Transverse colon (tissue), 4 donors: Measurements from ENCODE around the gene BACH2. TPM values are rescaled to one million over a fixed set of nuclear protein-coding genes. Genes with fewer than 3 reads are reported as not detected.
"Not testable (repeated sequence)": the region's sequence is repeated elsewhere in the genome, so short reads cannot be mapped to it uniquely, and the experiment has no call there.

Experiments
- DNase-seq: peaks from one replicate; pipeline ENCODE4 v3.0.0-alpha.2; 2019
- H3K27ac ChIP-seq, 4 donors: fragments of 200-600 bp; sonication (generic); 2 replicates each; pipeline ENCODE4 v1.5.1; 2016 to 2018; ENCODE audit warnings: inconsistent platforms in 4 of 4
- H3K27me3 ChIP-seq: fragments of 200-600 bp; sonication (generic); 2 replicates; pipeline ENCODE4 v1.5.1; 2017; ENCODE audit warnings: inconsistent platforms
- H3K36me3 ChIP-seq, 4 donors: fragments of 200-600 bp; sonication (generic); 2 replicates each; pipeline ENCODE4 v1.5.1; 2017 to 2019; ENCODE audit warnings: inconsistent platforms in 4 of 4
- H3K4me1 ChIP-seq, 4 donors: fragments of 200-600 bp; sonication (generic); 2 replicates each; pipeline ENCODE4 v1.5.1; 2017 to 2020; ENCODE audit warnings: inconsistent platforms in 4 of 4
- H3K4me3 ChIP-seq, 4 donors: fragments of 200-600 bp; sonication (generic); 1 replicate in 1 of 4; 2 replicates in 3 of 4; pipeline versions ENCODE4 v1.5.1 to v1.6.1; 2017 to 2019; ENCODE audit warnings: inconsistent platforms in 4 of 4
- H3K9me3 ChIP-seq, 2 donors: fragments of 200-600 bp; sonication (generic); 2 replicates each; pipeline ENCODE4 v1.5.1; 2017 to 2019; ENCODE audit warnings: inconsistent platforms in 2 of 2
- EP300 ChIP-seq: sonication (generic); formaldehyde crosslinking; IDR thresholded peaks from one replicate; pipeline ENCODE4 v1.6.1; 2017; ENCODE audit warnings: antibody characterized with exemption, low read depth
- POLR2A ChIP-seq: fragments of 450-650 bp; IDR thresholded peaks from one replicate; pipeline ENCODE4 v1.6.1; 2016; ENCODE audit warnings: antibody characterized with exemption, mild to moderate bottlenecking, moderate library complexity
- POLR2AphosphoS5 ChIP-seq, 3 donors: sonication (generic); formaldehyde crosslinking; IDR thresholded peaks; one replicate each; pipeline ENCODE4 v1.6.1; 2016; ENCODE audit warnings: antibody characterized with exemption in 3 of 3
- WGBS, 2 donors: methylation state at CpG; one replicate each; pipeline ENCODE4 v1.1.5; 2018; ENCODE audit warnings: low coverage in 1 of 2; 5-methylcytosine and 5-hydroxymethylcytosine counted together
- in situ Hi-C, 4 donors: fragments of 200-750 bp; cut with MboI; loops; one replicate each; pipeline versions ENCODE4 v1.15.0 to v1.15.1; 2017; ENCODE audit warnings: low sequenced_read_pairs in 3 of 4, low pct_ligation_motif_present in 1 of 4, low pct_unique_long_range_greater_than_20kb in 1 of 4
- intact Hi-C: fragments of 100-400 bp; cut with DNase I; formaldehyde crosslinking; loops from one replicate; pipeline ENCODE4 v1.15.1; 2023; ENCODE audit warnings: low total_unique reads
- total RNA-seq, 4 donors: library from RNA; depleted of rRNA; stranded (reverse); fragments of >200 nt; gene quantifications; one replicate each; pipeline ENCODE4 v1.1.0, GENCODE V29; 2016
- TF ChIP-seq, protein P1 (sequence below), 5 experiments: fragments of 200-600 bp in 3 of 5; fragments of 450-650 bp in 2 of 5; sonication (generic) in 3 of 5; IDR thresholded peaks; 1 replicate in 2 of 5; 2 replicates in 3 of 5; pipeline ENCODE4 v1.5.1; 2016 to 2017; ENCODE audit warnings: antibody characterized with exemption in 5 of 5, inconsistent platforms in 3 of 5, mild to moderate bottlenecking in 2 of 5, moderate library complexity in 1 of 5

The BACH2 gene
- total RNA-seq, 4 donors from 2014 or later = 0.20 to 7.5 (median 2.4) TPM

DNA sequence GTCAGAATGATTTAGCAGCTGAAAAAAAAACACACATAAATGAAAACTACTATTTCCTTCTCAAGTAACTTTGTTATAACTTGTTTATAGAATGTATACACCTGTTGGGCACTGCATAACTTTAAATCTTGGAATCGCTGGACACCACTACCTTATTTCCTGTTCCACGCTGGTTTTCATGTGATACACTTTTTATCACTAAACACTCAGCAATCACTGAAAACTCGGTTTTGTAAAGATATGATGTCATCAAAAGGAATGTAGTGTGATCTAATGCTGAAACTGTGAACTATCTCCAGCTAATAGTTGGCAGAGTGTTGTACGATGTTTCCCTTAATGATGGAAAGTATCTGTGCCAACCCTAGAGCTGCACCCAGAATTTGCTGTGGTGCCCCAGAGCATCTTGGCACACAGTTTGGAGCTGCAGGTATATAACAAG lies 127.9 kb downstream of the BACH2 start:
- 51 to 54% methylated on average over 3 to 4 of the region's 4 CpGs for WGBS, 2 donors
- H3K27ac ChIP-seq = no peak overlapping the region
- H3K36me3 ChIP-seq = no peaks in the 10 kb centered on the region
- in situ Hi-C loops = no loop called here
- H3K27me3 ChIP-seq = no peaks in the 10 kb centered on the region
- intact Hi-C loops = no loop called here
- TF ChIP-seq, protein P1, sequence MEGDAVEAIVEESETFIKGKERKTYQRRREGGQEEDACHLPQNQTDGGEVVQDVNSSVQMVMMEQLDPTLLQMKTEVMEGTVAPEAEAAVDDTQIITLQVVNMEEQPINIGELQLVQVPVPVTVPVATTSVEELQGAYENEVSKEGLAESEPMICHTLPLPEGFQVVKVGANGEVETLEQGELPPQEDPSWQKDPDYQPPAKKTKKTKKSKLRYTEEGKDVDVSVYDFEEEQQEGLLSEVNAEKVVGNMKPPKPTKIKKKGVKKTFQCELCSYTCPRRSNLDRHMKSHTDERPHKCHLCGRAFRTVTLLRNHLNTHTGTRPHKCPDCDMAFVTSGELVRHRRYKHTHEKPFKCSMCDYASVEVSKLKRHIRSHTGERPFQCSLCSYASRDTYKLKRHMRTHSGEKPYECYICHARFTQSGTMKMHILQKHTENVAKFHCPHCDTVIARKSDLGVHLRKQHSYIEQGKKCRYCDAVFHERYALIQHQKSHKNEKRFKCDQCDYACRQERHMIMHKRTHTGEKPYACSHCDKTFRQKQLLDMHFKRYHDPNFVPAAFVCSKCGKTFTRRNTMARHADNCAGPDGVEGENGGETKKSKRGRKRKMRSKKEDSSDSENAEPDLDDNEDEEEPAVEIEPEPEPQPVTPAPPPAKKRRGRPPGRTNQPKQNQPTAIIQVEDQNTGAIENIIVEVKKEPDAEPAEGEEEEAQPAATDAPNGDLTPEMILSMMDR (IDR thresholded peaks at IDR 0.05) = no peak
- TF ChIP-seq POLR2AphosphoS5 (IDR thresholded peaks at IDR 0.05) = no peak
- H3K4me1 ChIP-seq = peaks cover 0 to 4% (median 0%) of the 10 kb centered on the region in 4 donors
- H3K9me3 ChIP-seq = no peaks in the 10 kb centered on the region
- DNase-seq = no peak
- H3K4me3 ChIP-seq = no peak overlapping the region

DNA sequence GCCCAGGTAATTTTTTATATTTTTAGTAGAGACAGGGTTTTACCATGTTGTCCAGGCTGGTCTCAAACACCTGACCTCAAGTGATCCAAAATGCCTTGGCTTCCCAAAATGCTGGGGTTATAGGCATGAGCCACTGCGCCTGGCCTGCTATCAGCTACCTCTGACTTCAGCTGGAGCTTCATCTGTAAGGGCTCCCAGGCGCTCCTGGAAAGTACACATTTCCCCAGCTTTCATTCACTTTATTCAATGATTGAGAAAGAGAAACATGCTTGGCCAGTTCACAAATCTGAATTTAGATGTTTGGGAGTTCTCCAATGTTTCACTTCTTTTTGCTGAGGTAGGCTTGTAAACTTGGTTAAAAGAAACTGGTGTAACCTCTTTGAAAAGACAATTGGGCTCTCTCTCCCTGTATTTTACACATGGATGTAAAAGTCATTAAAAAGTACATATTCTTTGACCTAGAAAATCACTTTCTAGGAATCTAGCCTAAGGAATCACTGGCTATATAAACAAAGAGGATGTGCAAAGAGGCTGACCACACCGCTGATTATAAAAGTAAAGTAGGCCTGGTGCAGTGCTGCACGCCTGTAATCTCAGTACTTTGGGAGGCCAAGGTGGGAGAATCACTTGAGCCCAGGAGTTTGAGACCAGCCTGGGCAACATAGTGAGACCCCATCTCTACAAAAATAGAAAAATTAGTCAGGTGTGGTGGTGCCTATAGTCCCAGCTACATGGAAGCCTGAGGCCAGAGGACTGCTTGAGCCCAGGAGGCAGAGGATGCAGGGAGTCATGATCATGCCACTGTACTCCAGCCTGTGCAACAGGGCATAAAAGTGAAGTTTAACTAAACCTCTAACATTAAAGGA lies 128.9 kb downstream of the BACH2 start:
- no peak for DNase-seq
- no peaks in the 10 kb centered on the region for H3K36me3 ChIP-seq
- H3K4me1 ChIP-seq = peaks cover 0 to 4% (median 0%) of the 10 kb centered on the region in 4 donors
- H3K27ac ChIP-seq = no peak overlapping the region
- in situ Hi-C loops = no loop called here
- WGBS, 2 donors = 86 to 100% methylated on average over 2 to 4 of the region's 4 CpGs
- intact Hi-C loops = no loop called here
- TF ChIP-seq, protein P1 (IDR thresholded peaks at IDR 0.05) = no peak
- no peak for TF ChIP-seq EP300
- TF ChIP-seq POLR2AphosphoS5 (IDR thresholded peaks at IDR 0.05) = no peak
- no peak overlapping the region for H3K4me3 ChIP-seq
- H3K27me3 ChIP-seq = no peaks in the 10 kb centered on the region
- no peaks in the 10 kb centered on the region for H3K9me3 ChIP-seq

DNA sequence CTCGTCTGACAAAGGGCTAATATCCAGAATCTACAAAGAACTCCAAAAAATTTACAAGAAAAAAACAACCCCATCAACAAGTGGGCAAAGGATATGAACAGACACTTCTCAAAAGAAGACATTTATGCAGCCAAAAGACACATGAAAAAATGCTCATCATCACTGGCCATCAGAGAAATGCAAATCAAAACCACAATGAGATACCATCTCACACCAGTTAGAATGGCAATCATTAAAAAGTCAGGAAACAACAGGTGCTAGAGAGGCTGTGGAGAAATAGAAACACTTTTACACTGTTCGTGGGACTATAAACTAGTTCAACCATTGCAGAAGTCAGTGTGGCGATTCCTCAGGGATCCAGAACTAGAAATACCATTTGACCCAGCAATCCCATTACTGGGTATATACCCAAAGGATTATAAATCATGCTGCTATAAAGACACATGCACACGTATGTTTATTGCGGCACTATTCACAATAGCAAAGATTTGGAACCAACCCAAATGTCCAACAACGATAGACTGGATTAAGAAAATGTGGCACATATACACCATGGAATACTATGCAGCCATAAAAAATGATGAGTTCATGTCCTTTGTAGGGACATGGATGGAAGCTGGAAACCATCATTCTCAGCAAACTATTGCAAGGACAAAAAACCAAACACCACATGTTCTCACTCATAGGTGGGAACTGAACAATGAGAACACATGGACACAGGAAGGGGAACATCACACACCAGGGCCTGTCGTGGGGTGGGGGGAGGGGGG lies 130.3 kb downstream of the BACH2 start:
- H3K9me3 ChIP-seq, in situ Hi-C loops, H3K36me3 ChIP-seq, H3K27me3 ChIP-seq, intact Hi-C loops, H3K27ac ChIP-seq, DNase-seq, H3K4me1 ChIP-seq, H3K4me3 ChIP-seq: not testable (repeated sequence)
- 54 to 92% methylated on average over 2 to 7 of the region's 7 CpGs for WGBS, 2 donors

- DNase-seq = no peak
- in situ Hi-C loops = no loop called here
- TF ChIP-seq POLR2A (no peak), EP300 (no peak), POLR2AphosphoS5 (IDR thresholded peaks at IDR 0.05) (no peak)
- TF ChIP-seq, protein P1 (IDR thresholded peaks at IDR 0.05) = no peak
- Histone ChIP-seq H3K4me3 (no peak overlapping the region), H3K9me3 (no peaks in the 10 kb centered on the region), H3K4me1 (peaks cover 0 to 3% (median 0%) of the 10 kb centered on the region in 4 donors), H3K27me3 (no peaks in the 10 kb centered on the region), H3K36me3 (no peaks in the 10 kb centered on the region), H3K27ac (no peak overlapping the region)
- intact Hi-C loops = no loop called here
- WGBS, 2 donors = 86 to 91% methylated on average over 8 of the region's 8 CpGs
Measured at GRCh38 chr6:90162648-90163387, 133.8 kb downstream of the BACH2 start.
